ENCODE measurements around the gene BUB1B.

DNA sequence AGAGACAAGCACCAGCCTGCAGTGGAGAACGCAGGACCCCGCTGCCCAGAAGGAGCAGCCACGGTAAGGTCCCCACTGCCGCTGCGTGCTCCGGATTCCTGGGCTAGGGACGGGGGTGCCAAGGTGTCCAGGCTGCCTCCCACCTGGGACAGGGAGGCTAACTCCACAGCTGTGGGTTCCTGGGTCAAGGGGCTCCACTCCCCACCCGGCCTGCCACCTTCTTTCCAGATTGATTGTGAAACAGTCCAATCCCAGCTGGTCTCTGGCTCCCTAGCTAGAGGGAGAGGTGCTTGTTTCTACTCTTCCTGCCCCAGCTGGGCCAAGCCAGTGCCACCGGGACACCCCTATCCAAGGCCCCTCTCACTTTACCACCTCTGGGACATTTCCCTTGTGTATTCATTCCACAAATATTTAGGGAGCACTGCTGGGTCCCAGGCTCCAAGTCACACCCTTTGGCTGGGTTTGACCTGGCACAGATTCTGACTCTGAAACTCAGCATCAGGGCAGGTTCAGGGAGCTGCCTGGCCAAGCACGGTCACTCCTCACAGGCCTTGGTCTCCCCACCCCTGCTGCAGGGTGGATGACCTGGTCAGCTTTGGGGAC is 79.9 kb downstream of the BUB1B start:
- TF ChIP-seq, protein P1, sequence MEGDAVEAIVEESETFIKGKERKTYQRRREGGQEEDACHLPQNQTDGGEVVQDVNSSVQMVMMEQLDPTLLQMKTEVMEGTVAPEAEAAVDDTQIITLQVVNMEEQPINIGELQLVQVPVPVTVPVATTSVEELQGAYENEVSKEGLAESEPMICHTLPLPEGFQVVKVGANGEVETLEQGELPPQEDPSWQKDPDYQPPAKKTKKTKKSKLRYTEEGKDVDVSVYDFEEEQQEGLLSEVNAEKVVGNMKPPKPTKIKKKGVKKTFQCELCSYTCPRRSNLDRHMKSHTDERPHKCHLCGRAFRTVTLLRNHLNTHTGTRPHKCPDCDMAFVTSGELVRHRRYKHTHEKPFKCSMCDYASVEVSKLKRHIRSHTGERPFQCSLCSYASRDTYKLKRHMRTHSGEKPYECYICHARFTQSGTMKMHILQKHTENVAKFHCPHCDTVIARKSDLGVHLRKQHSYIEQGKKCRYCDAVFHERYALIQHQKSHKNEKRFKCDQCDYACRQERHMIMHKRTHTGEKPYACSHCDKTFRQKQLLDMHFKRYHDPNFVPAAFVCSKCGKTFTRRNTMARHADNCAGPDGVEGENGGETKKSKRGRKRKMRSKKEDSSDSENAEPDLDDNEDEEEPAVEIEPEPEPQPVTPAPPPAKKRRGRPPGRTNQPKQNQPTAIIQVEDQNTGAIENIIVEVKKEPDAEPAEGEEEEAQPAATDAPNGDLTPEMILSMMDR (IDR thresholded peaks at IDR 0.05; ENCODE audit: insufficient read depth, low read length, poor library complexity, severe bottlenecking): no peak
- TF ChIP-seq EZH2phosphoT487 (conservative IDR thresholded peaks at IDR 0.05; ENCODE audit: low read length): no peak
